RWPE1 (cell line): ENCODE results near the gene PCLO.
A peak's percentile ranks its signal among the peaks of the same experiment; 100 is the strongest.

Source experiments
- CTCF ChIA-PET: fragments of 350-600 bp; sonication (Branson Sonifier 250); formaldehyde crosslinking; extraction: SDS; loops from one replicate; lab custom pipeline; 2021; lab: Yijun Ruan, JAX
- POLR2A ChIA-PET: fragments of 400-600 bp; formaldehyde crosslinking; extraction: SDS; loops from one replicate; lab custom pipeline; 2020; ENCODE audit warnings: antibody characterized with exemption; ENCODE audit not compliant: low non-redundant PET; lab: Yijun Ruan, JAX
- DNase-seq: peaks from one replicate; pipeline ENCODE4 v3.0.0; 2012; ENCODE audit warnings: low spot score
- H3K27ac ChIP-seq: fragments of 450-650 bp; 2 replicates; pipeline ENCODE4 v1.5.1; 2017
- TF ChIP-seq, protein P1 (sequence below): fragments of 450-650 bp; conservative IDR thresholded peaks from 2 replicates; pipeline ENCODE4 v1.5.1; 2017; ENCODE audit warnings: low read depth, mild to moderate bottlenecking

PCLO gene

GRCh38 chr7:82740246-82740848, 422.3 kb downstream of the PCLO start:
- TF ChIP-seq, protein P1, sequence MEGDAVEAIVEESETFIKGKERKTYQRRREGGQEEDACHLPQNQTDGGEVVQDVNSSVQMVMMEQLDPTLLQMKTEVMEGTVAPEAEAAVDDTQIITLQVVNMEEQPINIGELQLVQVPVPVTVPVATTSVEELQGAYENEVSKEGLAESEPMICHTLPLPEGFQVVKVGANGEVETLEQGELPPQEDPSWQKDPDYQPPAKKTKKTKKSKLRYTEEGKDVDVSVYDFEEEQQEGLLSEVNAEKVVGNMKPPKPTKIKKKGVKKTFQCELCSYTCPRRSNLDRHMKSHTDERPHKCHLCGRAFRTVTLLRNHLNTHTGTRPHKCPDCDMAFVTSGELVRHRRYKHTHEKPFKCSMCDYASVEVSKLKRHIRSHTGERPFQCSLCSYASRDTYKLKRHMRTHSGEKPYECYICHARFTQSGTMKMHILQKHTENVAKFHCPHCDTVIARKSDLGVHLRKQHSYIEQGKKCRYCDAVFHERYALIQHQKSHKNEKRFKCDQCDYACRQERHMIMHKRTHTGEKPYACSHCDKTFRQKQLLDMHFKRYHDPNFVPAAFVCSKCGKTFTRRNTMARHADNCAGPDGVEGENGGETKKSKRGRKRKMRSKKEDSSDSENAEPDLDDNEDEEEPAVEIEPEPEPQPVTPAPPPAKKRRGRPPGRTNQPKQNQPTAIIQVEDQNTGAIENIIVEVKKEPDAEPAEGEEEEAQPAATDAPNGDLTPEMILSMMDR, result peak; percentile 59
- no peak overlapping the region for H3K27ac ChIP-seq
- CTCF ChIA-PET, result interaction anchor here (0.5 to 1.4 kb wide), 6 partner anchors 9 to 561 kb away, joined by 3 to 9 read pairs (median 4); no protein-coding TSS in a partner anchor
- POLR2A ChIA-PET, result no interaction called here
- DNase-seq, result peak; percentile 20

- TF ChIP-seq, protein P1, result no peak
- POLR2A ChIA-PET, result no interaction called here
- CTCF ChIA-PET, result interaction anchor here (0.6 kb wide), 1 partner anchor 535 kb away, joined by 4 read pairs; no protein-coding TSS in a partner anchor
Observed at GRCh38 chr7:82736633-82737032, 426.1 kb downstream of the PCLO start.

GRCh38 chr7:82732677-82733076, 430.0 kb downstream of the PCLO start:
- ChIA-PET CTCF (no interaction called here), POLR2A (no interaction called here)
- TF ChIP-seq, protein P1, result no peak
- DNase-seq, result no peak
- H3K27ac ChIP-seq, result no peak overlapping the region

More at GRCh38 chr7:82736633-82737032, 426.1 kb downstream of the PCLO start:
- no peak for DNase-seq
- H3K27ac ChIP-seq, result no peak overlapping the region

DNA sequence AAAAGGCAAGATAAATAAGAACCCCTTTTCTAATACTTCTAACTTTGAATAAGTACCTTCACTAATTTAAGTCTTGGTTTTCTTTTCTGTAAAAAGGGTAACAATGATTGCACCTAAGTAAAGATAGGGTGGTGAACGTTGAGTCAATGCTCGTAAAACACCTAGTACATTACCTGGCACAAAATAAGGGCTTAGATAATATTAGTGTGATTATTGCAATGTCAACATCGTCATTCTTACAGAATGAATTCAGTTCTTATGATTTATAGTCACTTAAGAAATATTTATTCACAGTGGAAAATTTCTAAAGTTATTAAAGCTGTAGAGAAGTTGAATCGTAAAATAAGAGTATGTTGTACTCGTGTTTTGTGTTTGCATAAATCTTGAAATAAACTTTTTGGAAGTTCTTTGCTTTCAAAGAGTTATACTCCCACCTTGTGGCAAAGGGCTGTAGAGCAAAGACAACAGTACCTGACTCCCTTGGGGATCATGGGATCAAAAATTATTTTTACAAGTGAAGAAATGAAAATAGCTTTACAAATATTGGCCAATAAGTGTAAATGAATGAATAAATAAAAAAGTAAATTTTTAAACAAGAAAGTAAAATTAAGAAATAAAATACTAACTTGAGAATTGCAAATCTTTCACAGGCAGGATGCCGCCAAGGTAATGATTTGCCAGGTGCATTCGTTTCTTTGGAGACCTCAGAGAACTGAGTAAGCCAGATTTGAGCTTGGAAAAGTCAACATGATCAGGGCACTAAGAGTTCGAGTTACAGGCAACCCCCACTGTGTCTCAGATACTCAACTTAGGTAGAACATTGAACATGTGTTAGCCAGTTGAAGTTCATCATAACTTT, 433.3 kb downstream of the PCLO start:
- no peak overlapping the region for H3K27ac ChIP-seq
- TF ChIP-seq, protein P1, result peak; percentile 75
- CTCF ChIA-PET, result interaction anchor here (0.8 kb wide), 1 partner anchor 577 kb away, joined by 4 read pairs; no protein-coding TSS in a partner anchor
- DNase-seq, result peak; percentile 7
- POLR2A ChIA-PET, result no interaction called here

- H3K27ac ChIP-seq, result no peak overlapping the region
- TF ChIP-seq, protein P1, result no peak
- DNase-seq, result no peak
- CTCF ChIA-PET, result no interaction called here
- POLR2A ChIA-PET, result no interaction called here
Observed at GRCh38 chr7:82726038-82726800, 436.5 kb downstream of the PCLO start.

DNA sequence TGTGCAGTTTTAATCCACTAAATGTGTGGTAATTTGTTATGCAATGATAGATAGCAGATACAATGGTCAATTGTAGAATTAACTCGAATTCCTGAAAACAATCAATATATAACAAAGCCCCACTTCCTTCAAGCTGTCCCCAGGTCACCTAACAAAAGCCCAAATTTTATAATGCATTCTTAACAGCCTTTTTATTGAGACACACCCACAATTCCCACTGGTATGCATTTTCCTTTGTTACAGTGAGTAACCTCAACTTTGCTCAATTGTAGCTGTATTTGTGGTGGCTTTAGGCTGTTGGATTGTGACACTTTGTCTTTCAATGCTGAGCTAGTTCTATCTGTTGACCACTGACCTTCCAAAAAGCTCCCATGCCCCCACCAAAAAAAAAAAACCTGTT, 439.3 kb downstream of the PCLO start:
- no peak for DNase-seq
- CTCF ChIA-PET, result interaction anchor here (0.5 to 0.9 kb wide), 4 partner anchors 16 to 148 kb away, joined by 3 to 5 read pairs (median 3); no protein-coding TSS in a partner anchor
- POLR2A ChIA-PET, result no interaction called here

More for the DNA sequence above, 439.3 kb downstream of the PCLO start:
- TF ChIP-seq, protein P1, result no peak
- H3K27ac ChIP-seq, result no peak overlapping the region
